GM12878 (cell line): ENCODE results near the gene C17orf50. TPM values are rescaled to one million over a fixed set of nuclear protein-coding genes. Genes with fewer than 3 reads are reported as not detected.

ENCODE experiments used
- ATAC-seq: fragments of 200-7000 bp; cut with Tn5 transposase; 3 replicates; pipeline ENCODE4 v1.9.1; 2020; ENCODE audit warnings: mild to moderate bottlenecking, moderate library complexity
- BruUV-seq: library from RNA; stranded (reverse); fragments of 400-500 nt; replicated peaks from 2 replicates; lab custom pipeline; 2021; lab: Mats Ljungman, UMichigan
- CTCF ChIA-PET: fragments of 300-600 bp; sonication (Branson Sonifier 250); formaldehyde crosslinking; extraction: SDS; loops from one replicate; lab custom pipeline; 2021; ENCODE audit warnings: inconsistent platforms; lab: Yijun Ruan, JAX
- POLR2A ChIA-PET: fragments of 350-600 bp; formaldehyde crosslinking; extraction: SDS; loops from one replicate; lab custom pipeline; 2021; ENCODE audit warnings: inconsistent platforms; lab: Charles Lee
- RAD21 ChIA-PET: fragments of 300-600 bp; sonication (Branson Sonifier 250); formaldehyde crosslinking; loops from one replicate; lab custom pipeline; 2023; ENCODE audit warnings: antibody characterized with exemption; ENCODE audit not compliant: unreplicated experiment; lab: Charles Lee
- SMC1A ChIA-PET: fragments of 300-600 bp; sonication (Branson Sonifier 250); formaldehyde crosslinking; loops from one replicate; lab custom pipeline; 2023; ENCODE audit not compliant: unreplicated experiment, uncharacterized antibody; lab: Charles Lee
- DNase-seq: peaks from one replicate; pipeline ENCODE4 v3.0.0-alpha.2; 2011; ENCODE audit warnings: low read depth, low spot score
- FAIRE-seq: peaks from 3 replicates; lab custom pipeline; 2011; peaks lifted over from hg19 to GRCh38; lab: Jason Lieb, UNC
- H2AFZ ChIP-seq: 2 replicates; pipeline ENCODE4 v1.6.0; 2011; ENCODE audit warnings: low read depth, low read length, control low read depth; ENCODE audit not compliant: control insufficient read depth
- H3K27ac ChIP-seq: 2 replicates; pipeline ENCODE4 v1.5.1; 2011; ENCODE audit warnings: control low read depth; ENCODE audit not compliant: control insufficient read depth, insufficient read depth
- H3K27me3 ChIP-seq, 2 experiments: replicated peaks in 1 of 2; 2 replicates each; pipeline versions ENCODE4 v1.6.0 to v1.6.1; 2011; ENCODE audit warnings: low read length in 1 of 2; ENCODE audit not compliant: control insufficient read depth in 2 of 2, insufficient read depth in 2 of 2
- H3K36me3 ChIP-seq, 2 experiments: 2 replicates each; pipeline ENCODE4 v1.5.1; 2011; ENCODE audit warnings: low read length in 1 of 2; ENCODE audit not compliant: control insufficient read depth in 2 of 2, insufficient read depth in 2 of 2
- H3K4me1 ChIP-seq: 2 replicates; pipeline ENCODE4 v1.6.1; 2011; ENCODE audit warnings: mild to moderate bottlenecking, low read length, moderate library complexity, mixed read lengths; ENCODE audit not compliant: control insufficient read depth, insufficient read depth
- H3K4me2 ChIP-seq: 2 replicates; pipeline ENCODE4 v1.6.0; 2011; ENCODE audit warnings: control low read depth; ENCODE audit not compliant: control insufficient read depth, insufficient read depth
- H3K4me3 ChIP-seq: fragments of 200-600 bp; sonication (generic); 2 replicates; pipeline ENCODE4 v1.5.1; 2016
- H3K79me2 ChIP-seq: 2 replicates; pipeline ENCODE4 v1.6.0; 2011; ENCODE audit warnings: low read length; ENCODE audit not compliant: control insufficient read depth, insufficient read depth
- H3K9ac ChIP-seq: 2 replicates; pipeline ENCODE4 v1.8.0; 2011; ENCODE audit warnings: low read length, control low read depth, mixed read lengths; ENCODE audit not compliant: control insufficient read depth, insufficient read depth
- H3K9me3 ChIP-seq: replicated peaks from 3 replicates; pipeline ENCODE4 v1.5.1; 2011; ENCODE audit warnings: mild to moderate bottlenecking, low read length; ENCODE audit not compliant: control insufficient read depth, insufficient read depth
- H4K20me1 ChIP-seq: 2 replicates; pipeline ENCODE4 v1.6.0; 2011; ENCODE audit not compliant: control insufficient read depth, insufficient read depth
- IKZF2 ChIP-seq, 2 experiments: fragments of 450-650 bp; IDR thresholded peaks; 2 replicates each; pipeline ENCODE4 v1.6.1; 2017; ENCODE audit warnings: mild to moderate bottlenecking in 2 of 2, moderate library complexity in 2 of 2
- NFXL1 ChIP-seq: fragments of 450-650 bp; IDR thresholded peaks from 2 replicates; pipeline ENCODE4 v1.6.1; 2017; ENCODE audit warnings: antibody characterized with exemption, mild to moderate bottlenecking, borderline replicate concordance
- NFYB ChIP-seq: IDR thresholded peaks from 2 replicates; pipeline ENCODE4 v1.6.1; 2011; ENCODE audit warnings: low read depth, mild to moderate bottlenecking, low read length, improper control_type of control experiment, moderate library complexity; ENCODE audit not compliant: insufficient read depth
- TARDBP ChIP-seq: IDR thresholded peaks from 2 replicates; pipeline ENCODE4 v1.6.1; 2016; ENCODE audit warnings: borderline replicate concordance
- TCF12 ChIP-seq: IDR thresholded peaks from 2 replicates; pipeline ENCODE4 v1.6.1; 2011; ENCODE audit warnings: low read depth, mild to moderate bottlenecking, low read length
- ZZZ3 ChIP-seq: IDR thresholded peaks from 2 replicates; pipeline ENCODE4 v1.6.1; 2011; ENCODE audit warnings: low read depth; ENCODE audit not compliant: control insufficient read depth, insufficient read length
- WGBS: methylation state at CpG from one replicate; pipeline ENCODE4 v1.1.6; 2016; ENCODE audit warnings: low lambda C conversion rate; ENCODE audit not compliant: insufficient replicate concordance, insufficient coverage; ENCODE audit errors: missing lambda C conversion rate; 5-methylcytosine and 5-hydroxymethylcytosine counted together
- in situ Hi-C: fragments of 300-500 bp; cut with MboI; formaldehyde crosslinking; loops from 9 replicates; pipeline ENCODE4 v1.14.3; 2018; ENCODE audit warnings: mixed read lengths
- intact Hi-C: fragments of 100-400 bp; cut with micrococcal nuclease; formaldehyde crosslinking; loops from one replicate; pipeline ENCODE4 v1.14.2; 2022; ENCODE audit not compliant: unreplicated experiment
- polyA plus RNA-seq, 11 experiments: library from polyadenylated mRNA; depleted of rRNA in 4 of 11; unstranded in 6 of 11; stranded (reverse) in 5 of 11; fragments of >200 nt; fragmentation: Nextera tagmentation in 4 of 11; fragmentation: Illumina TruSeq in 1 of 11; extraction: Ambion mirVana in 4 of 11; extraction: Trizol in 1 of 11; gene quantifications; 1 replicate in 1 of 11; 2 replicates in 10 of 11; pipeline versions ENCODE4 v1.2.1 to v1.2.3, GENCODE V29; 2011 to 2016; ENCODE audit warnings: inconsistent platforms in 2 of 11, missing spikeins in 2 of 11, low read depth in 1 of 11
- total RNA-seq, 4 experiments: library from RNA; depleted of rRNA in 3 of 4; stranded (reverse); fragments of >200 nt in 3 of 4; fragmentation: Illumina TruSeq in 1 of 4; extraction: Trizol in 1 of 4; gene quantifications; 2 replicates each; pipeline versions ENCODE4 v1.2.1 to v1.2.3, GENCODE V29; 2013 to 2021
- TF ChIP-seq, protein P1 (sequence below): IDR thresholded peaks from 2 replicates; pipeline ENCODE4 v1.6.1; 2012; ENCODE audit warnings: low read depth, low read length, improper control_type of control experiment

The C17orf50 gene
- total and polyA plus RNA-seq, 10 of the 15 experiments (the other 5 are each of a cell fraction or from before 2014, with no cell fraction given): 0.16 TPM; not detected in 9

DNA sequence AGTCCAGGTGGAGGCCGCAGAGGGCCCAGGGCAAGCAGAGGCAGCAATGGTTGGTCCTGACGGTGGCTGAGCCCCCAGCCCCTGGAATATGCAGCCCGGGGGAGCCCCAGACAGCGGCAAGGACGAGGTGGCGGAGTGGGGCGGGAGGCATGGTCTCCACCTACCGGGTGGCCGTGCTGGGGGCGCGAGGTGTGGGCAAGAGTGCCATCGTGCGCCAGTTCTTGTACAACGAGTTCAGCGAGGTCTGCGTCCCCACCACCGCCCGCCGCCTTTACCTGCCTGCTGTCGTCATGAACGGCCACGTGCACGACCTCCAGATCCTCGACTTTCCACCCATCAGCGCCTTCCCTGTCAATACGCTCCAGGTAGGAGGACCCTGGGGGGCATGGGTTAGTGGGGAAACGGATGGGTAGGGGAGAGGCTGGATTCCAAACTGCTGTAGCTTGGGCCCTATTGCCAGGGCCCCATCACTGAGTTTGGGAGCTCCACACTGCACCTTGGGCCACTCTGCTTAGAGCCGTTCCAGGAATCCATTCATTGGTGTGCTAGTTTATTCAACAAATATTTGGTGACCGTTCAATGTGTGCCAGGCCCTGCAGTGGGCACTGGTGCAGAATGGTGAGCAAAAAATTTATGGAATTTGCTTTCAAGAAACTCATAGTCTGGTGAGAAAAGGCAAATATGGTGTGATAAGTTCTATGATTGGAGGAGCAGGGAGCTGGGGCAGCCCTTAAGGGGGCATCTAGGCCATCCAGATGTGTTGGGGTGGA, 25.5 kb upstream of the C17orf50 start:
- POLR2A ChIA-PET: interaction anchor here (0.5 kb wide), 1 partner anchor 165 kb away, joined by 3 read pairs; no protein-coding TSS in a partner anchor
- no peak for ATAC-seq
- no peaks in the 10 kb centered on the region; a peak in 1 of 4 replicates for H3K36me3 ChIP-seq
- H3K4me1 ChIP-seq: no peaks in the 10 kb centered on the region
- FAIRE-seq: no peak
- H3K9ac ChIP-seq: no peak overlapping the region
- H4K20me1 ChIP-seq: no peaks in the 10 kb centered on the region
- in situ Hi-C loops: no loop called here
- WGBS: 60% methylated on average over 29 of the region's 29 CpGs
- H3K79me2 ChIP-seq: no peaks in the 10 kb centered on the region
- TF ChIP-seq IKZF2 (IDR thresholded peaks at IDR 0.05): no peak
- TF ChIP-seq NFXL1: no peak
- no peak for TF ChIP-seq ZZZ3
- no peak for TF ChIP-seq NFYB
- TF ChIP-seq, protein P1, sequence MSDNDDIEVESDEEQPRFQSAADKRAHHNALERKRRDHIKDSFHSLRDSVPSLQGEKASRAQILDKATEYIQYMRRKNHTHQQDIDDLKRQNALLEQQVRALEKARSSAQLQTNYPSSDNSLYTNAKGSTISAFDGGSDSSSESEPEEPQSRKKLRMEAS: no peak
- TF ChIP-seq TCF12: no peak
- no peak for TF ChIP-seq TARDBP
- SMC1A ChIA-PET: no interaction called here
- CTCF ChIA-PET: interaction anchor here (0.8 kb wide), 1 partner anchor 29 kb away, joined by 3 read pairs; no protein-coding TSS in a partner anchor
- H3K9me3 ChIP-seq: no peaks in the 10 kb centered on the region
- intact Hi-C loops: no loop called here
- RAD21 ChIA-PET: no interaction called here
- H3K4me3 ChIP-seq: no peak overlapping the region
- H2AFZ ChIP-seq: no peak overlapping the region
- no peak for DNase-seq
- BruUV-seq: no TSS peak
- H3K27ac ChIP-seq: no peak overlapping the region
- H3K4me2 ChIP-seq: no peak overlapping the region
- peaks cover 0 to 1% of the 10 kb centered on the region in 2 experiments; a peak in 1 of 4 replicates for H3K27me3 ChIP-seq
